ENCODE results near the gene FLNC. TPM values are rescaled to one million over a fixed set of nuclear protein-coding genes. Genes with fewer than 3 reads are reported as not detected.

Gene FLNC
- polyA plus RNA-seq, 1 donor from 2014 or later = 0.36 TPM

- Histone ChIP-seq H3K4me2 (ENCODE audit: low read length) (no peak overlapping the region), H2AFZ (ENCODE audit: low read depth, low read length) (no peak overlapping the region), H3K36me3 (ENCODE audit: insufficient read depth, low read length) (peaks cover 15% of the 10 kb centered on the region), H3K27me3 (ENCODE audit: insufficient read depth, low read depth, low read length) (no peaks in the 10 kb centered on the region), H3K9me3 (ENCODE audit: low read length) (no peaks in the 10 kb centered on the region), H4K20me1 (ENCODE audit: insufficient read depth) (no peaks in the 10 kb centered on the region), H3K4me3 (ENCODE audit: low read length) (no peak overlapping the region), H3K79me2 (replicated peaks; ENCODE audit: insufficient read depth, low read length) (no peaks in the 10 kb centered on the region), H3K9me2 (ENCODE audit: insufficient read depth, low read length) (no peaks in the 10 kb centered on the region), H3K27ac (ENCODE audit: low read length) (no peak overlapping the region), H3F3A (ENCODE audit: insufficient read depth, low read length, poor library complexity, severe bottlenecking) (no peaks in the 10 kb centered on the region), H3K9ac (ENCODE audit: low read length) (no peak overlapping the region)
- TF ChIP-seq MXI1 (conservative IDR thresholded peaks at IDR 0.05; ENCODE audit: poor library complexity, severe bottlenecking) = no peak
- TF ChIP-seq CTCF (IDR thresholded peaks at IDR 0.05; ENCODE audit: poor library complexity, severe bottlenecking) = no peak
- TF ChIP-seq SMC3 (conservative IDR thresholded peaks at IDR 0.05; ENCODE audit: poor library complexity) = no peak
- TF ChIP-seq TAF1 (IDR thresholded peaks at IDR 0.05; ENCODE audit: low read depth) = no peak
- no peak for TF ChIP-seq RAD21 (conservative IDR thresholded peaks at IDR 0.05)
- no peak for TF ChIP-seq EZH2 (IDR thresholded peaks at IDR 0.05; ENCODE audit: borderline replicate concordance, insufficient read depth, low read length, poor library complexity, severe bottlenecking)
- TF ChIP-seq REST (IDR thresholded peaks at IDR 0.05; ENCODE audit: borderline replicate concordance) = no peak
- no peak for TF ChIP-seq EP300 (conservative IDR thresholded peaks at IDR 0.05; ENCODE audit: poor library complexity, severe bottlenecking)
- TF ChIP-seq POLR2AphosphoS5 (IDR thresholded peaks at IDR 0.05) = no peak
Observed at GRCh38 chr7:128807191-128807590, 23.0 kb upstream of the FLNC start.

GRCh38 chr7:128809363-128809762 lies 20.8 kb upstream of the FLNC start:
- no peaks in the 10 kb centered on the region for H3K9me2 ChIP-seq (ENCODE audit: insufficient read depth, low read length)
- no peak overlapping the region for H3K4me3 ChIP-seq (ENCODE audit: low read length)
- no peaks in the 10 kb centered on the region for H3F3A ChIP-seq (ENCODE audit: insufficient read depth, low read length, poor library complexity, severe bottlenecking)
- no peak overlapping the region for H3K27ac ChIP-seq (ENCODE audit: low read length)
- H3K79me2 ChIP-seq (replicated peaks; ENCODE audit: insufficient read depth, low read length) = no peaks in the 10 kb centered on the region
- H2AFZ ChIP-seq (ENCODE audit: low read depth, low read length) = no peak overlapping the region
- no peak for TF ChIP-seq EZH2 (IDR thresholded peaks at IDR 0.05; ENCODE audit: borderline replicate concordance, insufficient read depth, low read length, poor library complexity, severe bottlenecking)
- no peaks in the 10 kb centered on the region for H3K9me3 ChIP-seq (ENCODE audit: low read length)
- peaks cover 13% of the 10 kb centered on the region for H3K36me3 ChIP-seq (ENCODE audit: insufficient read depth, low read length)
- H4K20me1 ChIP-seq (ENCODE audit: insufficient read depth) = no peaks in the 10 kb centered on the region
- H3K4me2 ChIP-seq (ENCODE audit: low read length) = no peak overlapping the region
- no peak overlapping the region for H3K9ac ChIP-seq (ENCODE audit: low read length)
- H3K27me3 ChIP-seq (ENCODE audit: insufficient read depth, low read depth, low read length) = no peaks in the 10 kb centered on the region

GRCh38 chr7:128810473-128810872 lies 19.7 kb upstream of the FLNC start:
- Histone ChIP-seq H3K36me3 (ENCODE audit: insufficient read depth, low read length) (peaks cover 10% of the 10 kb centered on the region), H3K79me2 (replicated peaks; ENCODE audit: insufficient read depth, low read length) (no peaks in the 10 kb centered on the region), H3K27me3 (ENCODE audit: insufficient read depth, low read depth, low read length) (no peaks in the 10 kb centered on the region), H2AFZ (ENCODE audit: low read depth, low read length) (no peak overlapping the region), H3K27ac (ENCODE audit: low read length) (no peak overlapping the region), H3K4me2 (ENCODE audit: low read length) (no peak overlapping the region), H3K9ac (ENCODE audit: low read length) (no peak overlapping the region), H3K9me2 (ENCODE audit: insufficient read depth, low read length) (no peaks in the 10 kb centered on the region), H3K4me3 (ENCODE audit: low read length) (no peak overlapping the region), H3K9me3 (ENCODE audit: low read length) (no peaks in the 10 kb centered on the region), H3F3A (ENCODE audit: insufficient read depth, low read length, poor library complexity, severe bottlenecking) (no peaks in the 10 kb centered on the region), H4K20me1 (ENCODE audit: insufficient read depth) (no peaks in the 10 kb centered on the region)
- TF ChIP-seq EP300 (conservative IDR thresholded peaks at IDR 0.05; ENCODE audit: poor library complexity, severe bottlenecking) (no peak), TAF1 (IDR thresholded peaks at IDR 0.05; ENCODE audit: low read depth) (no peak), REST (IDR thresholded peaks at IDR 0.05; ENCODE audit: borderline replicate concordance) (no peak), SMC3 (conservative IDR thresholded peaks at IDR 0.05; ENCODE audit: poor library complexity) (no peak), MXI1 (conservative IDR thresholded peaks at IDR 0.05; ENCODE audit: poor library complexity, severe bottlenecking) (no peak), POLR2AphosphoS5 (IDR thresholded peaks at IDR 0.05) (no peak), RAD21 (conservative IDR thresholded peaks at IDR 0.05) (no peak), CTCF (IDR thresholded peaks at IDR 0.05; ENCODE audit: poor library complexity, severe bottlenecking) (no peak), EZH2 (IDR thresholded peaks at IDR 0.05; ENCODE audit: borderline replicate concordance, insufficient read depth, low read length, poor library complexity, severe bottlenecking) (no peak)
